ENCODE measurements around the gene CHL1.

- TF ChIP-seq, protein P1, sequence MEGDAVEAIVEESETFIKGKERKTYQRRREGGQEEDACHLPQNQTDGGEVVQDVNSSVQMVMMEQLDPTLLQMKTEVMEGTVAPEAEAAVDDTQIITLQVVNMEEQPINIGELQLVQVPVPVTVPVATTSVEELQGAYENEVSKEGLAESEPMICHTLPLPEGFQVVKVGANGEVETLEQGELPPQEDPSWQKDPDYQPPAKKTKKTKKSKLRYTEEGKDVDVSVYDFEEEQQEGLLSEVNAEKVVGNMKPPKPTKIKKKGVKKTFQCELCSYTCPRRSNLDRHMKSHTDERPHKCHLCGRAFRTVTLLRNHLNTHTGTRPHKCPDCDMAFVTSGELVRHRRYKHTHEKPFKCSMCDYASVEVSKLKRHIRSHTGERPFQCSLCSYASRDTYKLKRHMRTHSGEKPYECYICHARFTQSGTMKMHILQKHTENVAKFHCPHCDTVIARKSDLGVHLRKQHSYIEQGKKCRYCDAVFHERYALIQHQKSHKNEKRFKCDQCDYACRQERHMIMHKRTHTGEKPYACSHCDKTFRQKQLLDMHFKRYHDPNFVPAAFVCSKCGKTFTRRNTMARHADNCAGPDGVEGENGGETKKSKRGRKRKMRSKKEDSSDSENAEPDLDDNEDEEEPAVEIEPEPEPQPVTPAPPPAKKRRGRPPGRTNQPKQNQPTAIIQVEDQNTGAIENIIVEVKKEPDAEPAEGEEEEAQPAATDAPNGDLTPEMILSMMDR (IDR thresholded peaks at IDR 0.05), result no peak
- TF ChIP-seq POLR2A (IDR thresholded peaks at IDR 0.05), result no peak
These were observed 156.0 kb downstream of the CHL1 start for GRCh38 chr3:352599-352998.

Measured in uterus (tissue), 2 donors.